IPS-15b (cell line): ENCODE data around the gene AAK1.
"Not testable (repeated sequence)": the region's sequence is repeated elsewhere in the genome, so short reads cannot be mapped to it uniquely, and the experiment has no call there.

Source experiments
- H3K27me3 ChIP-seq: one replicate; pipeline ENCODE4 v1.6.1; 2013; ENCODE audit warnings: low read length; ENCODE audit not compliant: control insufficient read depth, insufficient read depth
- H3K36me3 ChIP-seq: one replicate; pipeline ENCODE4 v1.6.1; 2013; ENCODE audit warnings: low read length; ENCODE audit not compliant: control insufficient read depth, insufficient read depth
- H3K4me1 ChIP-seq: one replicate; pipeline ENCODE4 v1.6.1; 2013; ENCODE audit warnings: mild to moderate bottlenecking, low read length; ENCODE audit not compliant: control insufficient read depth, insufficient read depth
- H3K4me3 ChIP-seq: one replicate; pipeline ENCODE4 v1.5.1; 2013; ENCODE audit warnings: low read depth, low read length
- H3K9ac ChIP-seq: one replicate; pipeline ENCODE4 v1.6.1; 2013; ENCODE audit warnings: low read depth, mild to moderate bottlenecking, low read length
- H3K9me3 ChIP-seq: one replicate; pipeline ENCODE4 v1.6.1; 2013; ENCODE audit warnings: mild to moderate bottlenecking, low read length; ENCODE audit not compliant: control insufficient read depth, insufficient read depth

The AAK1 gene

GRCh38 chr2:69563021-69563420, 80.5 kb downstream of the AAK1 start:
- H3K4me1 ChIP-seq: peaks cover 8% of the 10 kb centered on the region
- H3K36me3 ChIP-seq: no peaks in the 10 kb centered on the region
- no peaks in the 10 kb centered on the region for H3K27me3 ChIP-seq
- H3K9ac ChIP-seq: no peak overlapping the region
- H3K4me3 ChIP-seq: no peak overlapping the region
- no peaks in the 10 kb centered on the region for H3K9me3 ChIP-seq

GRCh38 chr2:69561101-69561500, 82.4 kb downstream of the AAK1 start:
- H3K27me3 ChIP-seq: no peaks in the 10 kb centered on the region
- no peaks in the 10 kb centered on the region for H3K9me3 ChIP-seq
- H3K36me3 ChIP-seq: no peaks in the 10 kb centered on the region
- H3K9ac ChIP-seq: no peak overlapping the region
- H3K4me1 ChIP-seq: peaks cover 8% of the 10 kb centered on the region
- H3K4me3 ChIP-seq: no peak overlapping the region

GRCh38 chr2:69560147-69560482, 83.4 kb downstream of the AAK1 start:
- Histone ChIP-seq H3K27me3 (no peaks in the 10 kb centered on the region), H3K9me3 (no peaks in the 10 kb centered on the region), H3K4me1 (peaks cover 8% of the 10 kb centered on the region), H3K36me3 (no peaks in the 10 kb centered on the region), H3K4me3 (no peak overlapping the region), H3K9ac (no peak overlapping the region)

- peaks cover 6% of the 10 kb centered on the region for H3K4me1 ChIP-seq
Observed at GRCh38 chr2:69559442-69560146, 83.9 kb downstream of the AAK1 start.

GRCh38 chr2:69556008-69556407, 87.5 kb downstream of the AAK1 start:
- H3K27me3 ChIP-seq: no peaks in the 10 kb centered on the region
- H3K9ac ChIP-seq: no peak overlapping the region
- H3K36me3 ChIP-seq: no peaks in the 10 kb centered on the region
- no peak overlapping the region for H3K4me3 ChIP-seq
- H3K4me1 ChIP-seq: peaks cover 4% of the 10 kb centered on the region
- no peaks in the 10 kb centered on the region for H3K9me3 ChIP-seq

More at GRCh38 chr2:69559442-69560146, 83.9 kb downstream of the AAK1 start:
- no peaks in the 10 kb centered on the region for H3K36me3 ChIP-seq
- H3K9ac ChIP-seq: no peak overlapping the region
- H3K27me3 ChIP-seq: no peaks in the 10 kb centered on the region
- no peaks in the 10 kb centered on the region for H3K9me3 ChIP-seq
- no peak overlapping the region for H3K4me3 ChIP-seq

GRCh38 chr2:69554981-69555380, 88.6 kb downstream of the AAK1 start:
- Histone ChIP-seq H3K9me3 (no peaks in the 10 kb centered on the region), H3K9ac (no peak overlapping the region), H3K4me1 (peaks cover 2% of the 10 kb centered on the region), H3K36me3 (no peaks in the 10 kb centered on the region), H3K4me3 (no peak overlapping the region), H3K27me3 (no peaks in the 10 kb centered on the region)

GRCh38 chr2:69554568-69554967, 89.0 kb downstream of the AAK1 start:
- H3K9me3 ChIP-seq: no peaks in the 10 kb centered on the region
- no peaks in the 10 kb centered on the region for H3K4me1 ChIP-seq
- no peaks in the 10 kb centered on the region for H3K36me3 ChIP-seq
- no peak overlapping the region for H3K9ac ChIP-seq
- H3K27me3 ChIP-seq: no peaks in the 10 kb centered on the region
- no peak overlapping the region for H3K4me3 ChIP-seq

- Histone ChIP-seq H3K4me3 (no peak overlapping the region), H3K36me3 (no peaks in the 10 kb centered on the region), H3K4me1 (no peaks in the 10 kb centered on the region), H3K27me3 (no peaks in the 10 kb centered on the region), H3K9ac (no peak overlapping the region), H3K9me3 (no peaks in the 10 kb centered on the region)
Observed at GRCh38 chr2:69553991-69554390, 89.5 kb downstream of the AAK1 start.

- not testable (repeated sequence) for H3K36me3 ChIP-seq, H3K27me3 ChIP-seq, H3K4me3 ChIP-seq, H3K9me3 ChIP-seq, H3K9ac ChIP-seq, H3K4me1 ChIP-seq
Observed at GRCh38 chr2:69550511-69550910, 93.0 kb downstream of the AAK1 start.

GRCh38 chr2:69549421-69549820, 94.1 kb downstream of the AAK1 start:
- H3K36me3 ChIP-seq: no peaks in the 10 kb centered on the region
- H3K9ac ChIP-seq: no peak overlapping the region
- H3K4me1 ChIP-seq: no peaks in the 10 kb centered on the region
- H3K4me3 ChIP-seq: no peak overlapping the region
- peaks cover 4% of the 10 kb centered on the region for H3K9me3 ChIP-seq
- no peaks in the 10 kb centered on the region for H3K27me3 ChIP-seq

GRCh38 chr2:69547984-69548715, 95.4 kb downstream of the AAK1 start:
- Histone ChIP-seq H3K27me3 (no peaks in the 10 kb centered on the region), H3K9ac (no peak overlapping the region), H3K9me3 (peaks cover 4% of the 10 kb centered on the region), H3K4me3 (no peak overlapping the region), H3K36me3 (no peaks in the 10 kb centered on the region), H3K4me1 (no peaks in the 10 kb centered on the region)

- H3K4me1 ChIP-seq: no peaks in the 10 kb centered on the region
- no peaks in the 10 kb centered on the region for H3K36me3 ChIP-seq
- H3K4me3 ChIP-seq: no peak overlapping the region
- peaks cover 4% of the 10 kb centered on the region for H3K9me3 ChIP-seq
- H3K9ac ChIP-seq: no peak overlapping the region
- no peaks in the 10 kb centered on the region for H3K27me3 ChIP-seq
Observed at GRCh38 chr2:69546646-69547045, 96.9 kb downstream of the AAK1 start.
